Endothelial cell (in vitro differentiated cells): ENCODE data around the gene C11orf86. TPM values are rescaled to one million over a fixed set of nuclear protein-coding genes. Genes with fewer than 3 reads are reported as not detected.

Experiments used
- DNase-seq: peaks from one replicate; pipeline ENCODE4 v3.0.0; 2021; ENCODE audit warnings: low spot score
- H3K27ac Mint-ChIP-seq: one replicate; pipeline ENCODE4 v1.8.0; 2021; ENCODE audit warnings: mixed read lengths, inconsistent platforms; ENCODE audit not compliant: unreplicated experiment
- H3K27me3 Mint-ChIP-seq: one replicate; pipeline ENCODE4 v1.8.0; 2021; ENCODE audit warnings: mild to moderate bottlenecking, moderate library complexity, mixed read lengths, inconsistent platforms; ENCODE audit not compliant: unreplicated experiment
- H3K36me3 Mint-ChIP-seq: one replicate; pipeline ENCODE4 v1.8.0; 2021; ENCODE audit warnings: mild to moderate bottlenecking, low read depth, mixed read lengths, inconsistent platforms; ENCODE audit not compliant: unreplicated experiment
- H3K4me1 Mint-ChIP-seq: one replicate; pipeline ENCODE4 v1.8.0; 2021; ENCODE audit warnings: mild to moderate bottlenecking, mixed read lengths, inconsistent platforms; ENCODE audit not compliant: unreplicated experiment
- H3K4me3 Mint-ChIP-seq: one replicate; pipeline ENCODE4 v1.8.0; 2021; ENCODE audit warnings: mild to moderate bottlenecking, mixed read lengths, inconsistent platforms; ENCODE audit not compliant: unreplicated experiment
- H3K9me3 Mint-ChIP-seq: one replicate; pipeline ENCODE4 v1.8.0; 2021; ENCODE audit warnings: mixed read lengths, inconsistent platforms; ENCODE audit not compliant: unreplicated experiment
- total RNA-seq: library from RNA; stranded (reverse); fragmentation: NEBNext Ultra II Directional; extraction: Animal tissue kit (Norgen Biotek cat#: 25700); gene quantifications from one replicate; pipeline ENCODE4 v1.2.1, GENCODE V29; 2021; ENCODE audit not compliant: unreplicated experiment
- TF ChIP-seq, protein P1 (sequence below): fragments of 200-600 bp; sonication (generic); IDR thresholded peaks from one replicate; pipeline ENCODE4 v1.5.0; 2021; ENCODE audit warnings: antibody characterized with exemption; ENCODE audit not compliant: unreplicated experiment

Gene C11orf86
- total RNA-seq, 1 donor from 2014 or later, result not detected

GRCh38 chr11:66992041-66992440 is 16.9 kb downstream of the C11orf86 start:
- TF ChIP-seq, protein P1, sequence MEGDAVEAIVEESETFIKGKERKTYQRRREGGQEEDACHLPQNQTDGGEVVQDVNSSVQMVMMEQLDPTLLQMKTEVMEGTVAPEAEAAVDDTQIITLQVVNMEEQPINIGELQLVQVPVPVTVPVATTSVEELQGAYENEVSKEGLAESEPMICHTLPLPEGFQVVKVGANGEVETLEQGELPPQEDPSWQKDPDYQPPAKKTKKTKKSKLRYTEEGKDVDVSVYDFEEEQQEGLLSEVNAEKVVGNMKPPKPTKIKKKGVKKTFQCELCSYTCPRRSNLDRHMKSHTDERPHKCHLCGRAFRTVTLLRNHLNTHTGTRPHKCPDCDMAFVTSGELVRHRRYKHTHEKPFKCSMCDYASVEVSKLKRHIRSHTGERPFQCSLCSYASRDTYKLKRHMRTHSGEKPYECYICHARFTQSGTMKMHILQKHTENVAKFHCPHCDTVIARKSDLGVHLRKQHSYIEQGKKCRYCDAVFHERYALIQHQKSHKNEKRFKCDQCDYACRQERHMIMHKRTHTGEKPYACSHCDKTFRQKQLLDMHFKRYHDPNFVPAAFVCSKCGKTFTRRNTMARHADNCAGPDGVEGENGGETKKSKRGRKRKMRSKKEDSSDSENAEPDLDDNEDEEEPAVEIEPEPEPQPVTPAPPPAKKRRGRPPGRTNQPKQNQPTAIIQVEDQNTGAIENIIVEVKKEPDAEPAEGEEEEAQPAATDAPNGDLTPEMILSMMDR, result no peak
- H3K4me3 Mint-ChIP-seq, result no peak overlapping the region
- peaks cover 3% of the 10 kb centered on the region for H3K27me3 Mint-ChIP-seq
- DNase-seq, result no peak
- peaks cover 3% of the 10 kb centered on the region for H3K36me3 Mint-ChIP-seq
- H3K9me3 Mint-ChIP-seq, result no peaks in the 10 kb centered on the region
- H3K27ac Mint-ChIP-seq, result no peak overlapping the region
- peaks cover 12% of the 10 kb centered on the region for H3K4me1 Mint-ChIP-seq

DNA sequence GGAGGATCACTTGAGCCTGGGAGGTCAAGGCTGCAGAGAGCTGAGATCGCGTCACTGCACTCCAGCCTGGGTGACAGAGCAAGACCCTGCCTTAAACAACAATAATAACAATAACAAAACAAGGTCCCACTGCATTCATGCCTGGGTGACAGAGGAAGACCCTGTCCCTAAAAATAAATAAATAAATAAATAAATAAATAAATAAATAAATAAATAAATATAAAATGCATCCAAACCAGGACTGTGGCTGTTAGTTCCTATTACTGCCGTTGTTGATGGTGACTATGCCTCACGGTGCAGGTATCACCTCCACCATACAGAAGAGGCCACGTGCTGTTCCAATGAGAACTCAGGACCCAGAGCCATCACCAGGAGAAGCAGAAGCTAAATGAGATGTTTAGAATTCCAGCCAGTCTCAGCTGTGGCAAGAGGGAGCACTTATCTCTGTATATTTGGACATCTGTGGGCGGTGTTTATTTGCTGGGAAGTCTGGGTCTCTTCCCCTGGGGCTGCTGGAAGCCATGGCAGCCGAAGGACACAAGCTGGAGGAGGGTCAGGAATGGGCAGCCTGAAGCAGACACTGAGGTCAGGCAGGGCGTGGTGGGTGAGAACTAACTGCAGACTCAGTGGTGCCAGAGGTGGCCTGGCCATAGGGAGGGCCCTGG is 21.6 kb downstream of the C11orf86 start:
- peaks cover 4% of the 10 kb centered on the region for H3K4me1 Mint-ChIP-seq
- H3K9me3 Mint-ChIP-seq, result no peaks in the 10 kb centered on the region
- peaks cover 2% of the 10 kb centered on the region for H3K27me3 Mint-ChIP-seq
- no peaks in the 10 kb centered on the region for H3K36me3 Mint-ChIP-seq
- no peak for DNase-seq
- H3K27ac Mint-ChIP-seq, result no peak overlapping the region
- TF ChIP-seq, protein P1, result no peak
- no peak overlapping the region for H3K4me3 Mint-ChIP-seq

DNA sequence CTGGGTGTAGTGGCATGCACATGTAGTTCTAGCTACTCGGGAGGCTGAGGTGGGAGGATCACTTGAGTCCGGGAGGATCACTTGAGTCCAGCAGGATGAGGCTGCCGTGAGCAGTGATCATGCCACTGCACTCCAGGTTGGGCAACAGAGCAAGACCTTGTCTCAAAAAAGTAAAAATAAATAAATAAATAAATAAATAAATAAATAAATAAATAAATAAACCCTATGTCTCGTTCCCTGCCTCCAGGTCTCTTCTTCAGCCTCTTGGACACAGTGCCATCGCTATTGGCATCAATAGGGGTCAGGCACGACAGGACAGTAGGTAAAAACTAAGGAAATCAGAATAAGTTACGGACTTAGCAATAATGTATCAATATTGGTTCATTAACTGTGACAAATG is 24.5 kb downstream of the C11orf86 start:
- Mint-ChIP-seq H3K4me1 (peaks cover 12% of the 10 kb centered on the region), H3K4me3 (no peak overlapping the region), H3K27me3 (peaks cover 4% of the 10 kb centered on the region), H3K9me3 (no peaks in the 10 kb centered on the region), H3K36me3 (no peaks in the 10 kb centered on the region), H3K27ac (no peak overlapping the region)
- DNase-seq, result no peak
- TF ChIP-seq, protein P1, result no peak

GRCh38 chr11:67001332-67001731 is 26.2 kb downstream of the C11orf86 start:
- H3K4me1 Mint-ChIP-seq, result peaks cover 12% of the 10 kb centered on the region
- DNase-seq, result no peak
- H3K27me3 Mint-ChIP-seq, result peaks cover 4% of the 10 kb centered on the region
- H3K36me3 Mint-ChIP-seq, result no peaks in the 10 kb centered on the region
- TF ChIP-seq, protein P1, result no peak
- no peak overlapping the region for H3K4me3 Mint-ChIP-seq
- H3K27ac Mint-ChIP-seq, result no peak overlapping the region
- H3K9me3 Mint-ChIP-seq, result no peaks in the 10 kb centered on the region

- Mint-ChIP-seq H3K9me3 (no peaks in the 10 kb centered on the region), H3K27ac (no peak overlapping the region), H3K36me3 (no peaks in the 10 kb centered on the region), H3K4me1 (peaks cover 12% of the 10 kb centered on the region), H3K4me3 (no peak overlapping the region), H3K27me3 (peaks cover 4% of the 10 kb centered on the region)
- TF ChIP-seq, protein P1, result no peak
- DNase-seq, result no peak
Observed at GRCh38 chr11:67002297-67002913, 27.3 kb downstream of the C11orf86 start.
